ENCODE data around the gene NOLC1.

NOLC1 gene

DNA sequence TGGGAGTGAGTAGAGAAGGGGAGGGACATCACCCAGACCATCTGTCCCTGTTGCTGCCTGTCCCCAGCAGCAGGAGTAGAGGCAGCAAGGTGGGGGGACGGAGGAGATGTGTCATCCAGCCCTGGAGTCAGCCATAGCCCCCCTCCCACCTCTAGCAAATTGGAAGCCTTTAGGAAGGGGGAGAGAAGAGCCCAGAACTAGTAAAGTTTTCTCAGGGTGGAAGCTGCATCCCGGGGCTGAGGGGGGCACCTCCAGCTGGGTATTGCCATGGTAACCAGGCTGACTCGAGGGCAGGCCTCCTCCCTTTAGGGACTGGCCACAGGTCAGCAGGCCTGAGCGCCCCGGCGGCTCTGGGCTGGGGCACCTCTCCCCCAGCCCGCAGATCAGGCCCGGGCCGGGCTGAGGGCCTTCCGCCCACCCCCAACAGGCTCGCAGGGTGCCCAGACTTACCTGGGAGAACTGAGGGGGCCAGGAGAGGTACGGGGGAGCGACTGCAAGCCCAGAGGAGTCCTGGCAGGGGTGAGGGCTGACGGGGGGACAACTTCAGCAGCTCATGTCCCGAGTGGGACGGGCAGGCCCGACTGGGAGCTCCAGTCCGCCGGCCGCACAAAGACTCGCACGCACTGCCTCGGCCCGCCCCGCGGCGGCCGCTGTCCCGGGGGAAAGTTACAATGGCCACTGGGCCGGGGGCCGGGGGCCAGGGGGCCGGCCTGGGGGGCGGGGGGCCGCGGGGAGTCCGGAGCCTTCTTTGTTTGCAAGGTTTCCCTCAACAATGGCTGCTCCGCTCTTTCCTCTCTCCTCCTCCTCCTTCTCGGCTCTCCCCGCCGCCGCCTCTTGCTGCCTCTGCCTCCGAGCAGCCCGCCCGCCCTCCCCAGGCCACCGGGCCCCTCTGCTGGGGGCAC is 38.0 kb upstream of the NOLC1 start:
- peaks cover 19% of the 10 kb centered on the region for H3K79me1 ChIP-seq (replicated peaks; ENCODE audit: low read length, poor library complexity, severe bottlenecking)
- WGBS = 1% methylated on average over 23 of the region's 45 CpGs
- peak overlapping the region; percentile 17 for H2AK5ac ChIP-seq (ENCODE audit: low read length, severe bottlenecking)
- no peak overlapping the region for H4K8ac ChIP-seq (ENCODE audit: low read length)
- H2BK120ac ChIP-seq (ENCODE audit: low read depth, low read length) = peak overlapping the region; percentile 71
- H3K4me3 ChIP-seq (ENCODE audit: insufficient read depth in 1 of 2, low read depth in 1 of 2, low read length in 2 of 2) = peak overlapping the region; percentile 84 to 94
- no peaks in the 10 kb centered on the region for H3K27me3 ChIP-seq (ENCODE audit: control insufficient read depth in 1 of 2, insufficient read depth in 1 of 2, low read length in 2 of 2)
- peak overlapping the region; percentile 66 for H3K27ac ChIP-seq (ENCODE audit: low read length, poor library complexity, severe bottlenecking)
- peak overlapping the region; percentile 92 for H3K9ac ChIP-seq (ENCODE audit: low read length)
- H4K91ac ChIP-seq (ENCODE audit: low read length) = peak overlapping the region; percentile 30
- H2BK12ac ChIP-seq (ENCODE audit: low read length in 2 of 2) = peak overlapping the region in 1 of 2 experiments; percentile 7
- H2BK15ac ChIP-seq (ENCODE audit: low read depth, poor library complexity, severe bottlenecking) = peak overlapping the region; percentile 68
- H3K9me3 ChIP-seq (ENCODE audit: control insufficient read depth, low read length) = no peaks in the 10 kb centered on the region
- H3K36me3 ChIP-seq (ENCODE audit: control insufficient read depth in 1 of 2, insufficient read depth in 2 of 2, low read depth in 1 of 2, low read length in 2 of 2) = peaks cover 25 to 28% of the 10 kb centered on the region in 2 experiments
- peak; percentile 55 for DNase-seq
- peak overlapping the region; percentile 61 to 89 for H3K4ac ChIP-seq (ENCODE audit: low read depth in 1 of 2, low read length in 2 of 2)
- H2AFZ ChIP-seq (ENCODE audit: low read depth, low read length) = no peak overlapping the region
- H3K4me2 ChIP-seq (ENCODE audit: low read length, poor library complexity, severe bottlenecking) = peak overlapping the region; percentile 82
- H3K18ac ChIP-seq (ENCODE audit: low read depth in 1 of 2, low read length in 2 of 2) = peak overlapping the region; percentile 76 to 90
- peaks cover 37% of the 10 kb centered on the region for H3K4me1 ChIP-seq (ENCODE audit: control insufficient read depth, insufficient read depth, low read depth, low read length)
- peak overlapping the region in 1 of 2 experiments; percentile 75 for H3K23ac ChIP-seq (ENCODE audit: low read length in 2 of 2)
- peak overlapping the region; percentile 43 to 97 for H3K14ac ChIP-seq (ENCODE audit: low read length in 2 of 2)
- H2BK5ac ChIP-seq (ENCODE audit: low read depth, low read length, poor library complexity, severe bottlenecking) = peak overlapping the region; percentile 35

DNA sequence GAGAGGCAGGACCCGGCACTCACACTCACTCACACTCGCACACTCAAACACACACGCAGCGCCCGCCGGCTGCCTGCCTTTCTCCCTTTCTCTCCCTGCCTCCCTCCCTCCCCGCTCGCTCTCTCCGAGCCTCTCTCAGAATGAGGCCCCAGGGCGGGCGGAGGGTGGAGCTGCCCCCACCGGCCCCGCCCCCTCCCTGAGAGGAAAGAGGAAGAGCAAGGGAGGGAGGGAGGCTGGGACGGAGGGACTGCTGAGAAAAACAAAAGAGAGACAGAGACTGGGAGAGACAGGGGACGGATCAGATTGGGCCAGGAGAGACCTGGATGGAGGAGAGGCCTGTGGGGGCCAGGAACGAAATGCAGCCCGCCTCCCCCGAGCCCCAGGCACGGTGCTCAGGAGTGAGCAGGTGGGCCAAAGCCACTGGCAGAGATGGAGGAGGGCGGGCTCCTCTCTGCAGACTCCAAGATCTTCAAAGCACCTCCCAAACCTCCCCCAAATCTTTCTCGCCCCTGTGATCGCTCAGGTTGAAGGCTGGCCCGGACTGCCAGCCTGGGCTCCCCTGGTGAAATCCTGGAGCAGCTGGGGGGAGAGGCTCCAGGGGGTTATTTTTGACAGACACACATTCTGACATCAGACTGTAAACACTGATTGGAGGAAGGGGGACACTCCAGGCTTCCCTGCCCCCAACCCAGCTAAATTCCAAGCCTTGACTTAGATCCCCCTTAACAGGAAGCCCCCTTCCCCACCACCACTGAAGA is 37.1 kb upstream of the NOLC1 start:
- WGBS = 0% methylated on average over 6 of the region's 23 CpGs
- Histone ChIP-seq H2BK5ac (ENCODE audit: low read depth, low read length, poor library complexity, severe bottlenecking) (peak overlapping the region; percentile 54), H4K8ac (ENCODE audit: low read length) (peak overlapping the region; percentile 53), H3K14ac (ENCODE audit: low read length in 2 of 2) (peak overlapping the region in 1 of 2 experiments; percentile 82), H2AK5ac (ENCODE audit: low read length, severe bottlenecking) (peak overlapping the region; percentile 77), H3K79me1 (replicated peaks; ENCODE audit: low read length, poor library complexity, severe bottlenecking) (peaks cover 11% of the 10 kb centered on the region), H2BK120ac (ENCODE audit: low read depth, low read length) (peak overlapping the region; percentile 76), H2BK15ac (ENCODE audit: low read depth, poor library complexity, severe bottlenecking) (peak overlapping the region; percentile 82), H3K9ac (ENCODE audit: low read length) (peak overlapping the region; percentile 85), H2AFZ (ENCODE audit: low read depth, low read length) (no peak overlapping the region), H3K4ac (ENCODE audit: low read depth in 1 of 2, low read length in 2 of 2) (peak overlapping the region; percentile 53 to 95), H3K27me3 (ENCODE audit: control insufficient read depth in 1 of 2, insufficient read depth in 1 of 2, low read length in 2 of 2) (no peaks in the 10 kb centered on the region), H3K4me1 (ENCODE audit: control insufficient read depth, insufficient read depth, low read depth, low read length) (peaks cover 37% of the 10 kb centered on the region), H3K9me3 (ENCODE audit: control insufficient read depth, low read length) (no peaks in the 10 kb centered on the region), H3K18ac (ENCODE audit: low read depth in 1 of 2, low read length in 2 of 2) (peak overlapping the region; percentile 85 to 95), H3K27ac (ENCODE audit: low read length, poor library complexity, severe bottlenecking) (peak overlapping the region; percentile 69), H3K36me3 (ENCODE audit: control insufficient read depth in 1 of 2, insufficient read depth in 2 of 2, low read depth in 1 of 2, low read length in 2 of 2) (peaks cover 17 to 20% of the 10 kb centered on the region in 2 experiments), H3K4me3 (ENCODE audit: insufficient read depth in 1 of 2, low read depth in 1 of 2, low read length in 2 of 2) (peak overlapping the region; percentile 80 to 84), H4K91ac (ENCODE audit: low read length) (peak overlapping the region; percentile 63), H3K23ac (ENCODE audit: low read length in 2 of 2) (peak overlapping the region in 1 of 2 experiments; percentile 53), H2BK12ac (ENCODE audit: low read length in 2 of 2) (peak overlapping the region; percentile 22 to 57), H3K4me2 (ENCODE audit: low read length, poor library complexity, severe bottlenecking) (peak overlapping the region; percentile 51)
- peak; percentile 90 for DNase-seq

DNA sequence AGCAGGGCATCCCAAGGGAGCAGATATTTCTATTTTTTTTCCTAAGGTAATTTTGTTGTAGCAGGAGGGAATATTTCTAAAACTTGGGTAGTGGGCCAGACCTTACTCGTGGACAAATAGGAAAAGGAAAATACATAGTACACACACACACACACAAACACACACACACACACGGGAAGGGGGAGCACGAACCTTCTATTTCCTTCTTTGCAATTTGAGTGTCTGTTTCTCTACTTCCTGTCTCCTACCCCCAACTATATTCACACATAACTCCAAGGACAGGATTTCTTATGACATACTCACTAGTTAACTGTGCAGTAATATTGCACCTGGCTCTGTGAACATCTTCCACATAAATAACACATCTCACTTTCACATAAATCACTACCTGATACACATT is 36.4 kb upstream of the NOLC1 start:
- Histone ChIP-seq H3K36me3 (ENCODE audit: control insufficient read depth in 1 of 2, insufficient read depth in 2 of 2, low read depth in 1 of 2, low read length in 2 of 2) (peaks cover 9 to 13% of the 10 kb centered on the region in 2 experiments), H3K23ac (ENCODE audit: low read length in 2 of 2) (no peak overlapping the region), H3K4ac (ENCODE audit: low read depth in 1 of 2, low read length in 2 of 2) (peak overlapping the region; percentile 53 to 95), H2BK12ac (ENCODE audit: low read length in 2 of 2) (peak overlapping the region in 1 of 2 experiments; percentile 30), H4K8ac (ENCODE audit: low read length) (no peak overlapping the region), H3K18ac (ENCODE audit: low read depth in 1 of 2, low read length in 2 of 2) (peak overlapping the region in 1 of 2 experiments; percentile 85), H2BK120ac (ENCODE audit: low read depth, low read length) (peak overlapping the region; percentile 76), H2AK5ac (ENCODE audit: low read length, severe bottlenecking) (peak overlapping the region; percentile 77), H2AFZ (ENCODE audit: low read depth, low read length) (no peak overlapping the region), H3K4me2 (ENCODE audit: low read length, poor library complexity, severe bottlenecking) (no peak overlapping the region), H4K91ac (ENCODE audit: low read length) (no peak overlapping the region), H3K9ac (ENCODE audit: low read length) (peak overlapping the region; percentile 85), H3K4me1 (ENCODE audit: control insufficient read depth, insufficient read depth, low read depth, low read length) (peaks cover 37% of the 10 kb centered on the region), H3K79me1 (replicated peaks; ENCODE audit: low read length, poor library complexity, severe bottlenecking) (peaks cover 5% of the 10 kb centered on the region), H3K4me3 (ENCODE audit: insufficient read depth in 1 of 2, low read depth in 1 of 2, low read length in 2 of 2) (peak overlapping the region in 1 of 2 experiments; percentile 80), H3K9me3 (ENCODE audit: control insufficient read depth, low read length) (no peaks in the 10 kb centered on the region), H2BK5ac (ENCODE audit: low read depth, low read length, poor library complexity, severe bottlenecking) (no peak overlapping the region), H3K14ac (ENCODE audit: low read length in 2 of 2) (no peak overlapping the region), H3K27me3 (ENCODE audit: control insufficient read depth in 1 of 2, insufficient read depth in 1 of 2, low read length in 2 of 2) (no peaks in the 10 kb centered on the region), H3K27ac (ENCODE audit: low read length, poor library complexity, severe bottlenecking) (peak overlapping the region; percentile 69), H2BK15ac (ENCODE audit: low read depth, poor library complexity, severe bottlenecking) (no peak overlapping the region)
- peak; percentile 18 for DNase-seq
- 5% methylated on average over 3 of the region's 3 CpGs for WGBS
